Naive thymus-derived CD4-positive, alpha-beta T cell (primary cell): Measurements from ENCODE around the gene ATP6V0A4. TPM values are rescaled to one million over a fixed set of nuclear protein-coding genes. Genes with fewer than 3 reads are reported as not detected.
"Not testable (repeated sequence)": the region's sequence is repeated elsewhere in the genome, so short reads cannot be mapped to it uniquely, and the experiment has no call there.

ENCODE experiments used
- ATAC-seq: fragments of 150-1000 bp; cut with Tn5 transposase; 2 replicates; pipeline ENCODE4 v1.10.0; 2021; ENCODE audit warnings: mild to moderate bottlenecking, moderate library complexity
- CTCF ChIA-PET: fragments of 350-600 bp; sonication (Branson Sonifier 250); formaldehyde crosslinking; loops from one replicate; lab custom pipeline; 2021; ENCODE audit warnings: antibody characterized with exemption; lab: Charles Lee
- POLR2A ChIA-PET: fragments of 350-600 bp; sonication (Branson Sonifier 250); formaldehyde crosslinking; loops from one replicate; lab custom pipeline; 2021; ENCODE audit warnings: antibody characterized with exemption, inconsistent platforms; lab: Charles Lee
- DNase-seq, 9 donors: peaks; one replicate each; pipeline versions ENCODE4 v3.0.0 to v3.0.0-alpha.2; 2020 to 2022; ENCODE audit warnings: mixed read lengths in 1 of 9
- H3K27ac ChIP-seq: one replicate; pipeline ENCODE4 v1.7.0; 2013; ENCODE audit warnings: mild to moderate bottlenecking, low read depth, low read length, moderate library complexity
- H3K27me3 ChIP-seq, 2 donors: one replicate each; pipeline ENCODE4 v1.7.0; 2013; ENCODE audit warnings: low read length in 2 of 2, mild to moderate bottlenecking in 2 of 2, moderate library complexity in 2 of 2; ENCODE audit not compliant: control insufficient read depth in 2 of 2, insufficient read depth in 2 of 2
- H3K36me3 ChIP-seq, 3 experiments: 1 replicate in 2 of 3; 2 replicates in 1 of 3; pipeline ENCODE4 v1.7.0; 2013; ENCODE audit warnings: low read length in 3 of 3, mild to moderate bottlenecking in 3 of 3, moderate library complexity in 1 of 3; ENCODE audit not compliant: insufficient read depth in 3 of 3, control insufficient read depth in 2 of 3
- H3K4me1 ChIP-seq, 2 donors: one replicate each; pipeline ENCODE4 v1.7.0; 2013; ENCODE audit warnings: low read length in 2 of 2, mild to moderate bottlenecking in 2 of 2, moderate library complexity in 1 of 2; ENCODE audit not compliant: control insufficient read depth in 2 of 2, insufficient read depth in 2 of 2
- H3K4me3 ChIP-seq: 2 replicates; pipeline ENCODE4 v1.7.0; 2013; ENCODE audit warnings: mild to moderate bottlenecking, low read length
- H3K9me3 ChIP-seq, 3 experiments: 1 replicate in 2 of 3; 2 replicates in 1 of 3; pipeline ENCODE4 v1.7.0; 2013; ENCODE audit warnings: low read length in 3 of 3; ENCODE audit not compliant: control insufficient read depth in 2 of 3
- H3K27ac Mint-ChIP-seq, 9 donors: one replicate each; pipeline ENCODE4 v1.8.0; 2020 to 2022; ENCODE audit warnings: mixed read lengths in 9 of 9, mild to moderate bottlenecking in 8 of 9, moderate library complexity in 5 of 9, inconsistent platforms in 2 of 9
- H3K27me3 Mint-ChIP-seq, 5 donors: one replicate each; pipeline ENCODE4 v1.8.0; 2021 to 2022; ENCODE audit warnings: mixed read lengths in 5 of 5, mild to moderate bottlenecking in 1 of 5
- H3K36me3 Mint-ChIP-seq, 5 donors: one replicate each; pipeline ENCODE4 v1.8.0; 2020 to 2022; ENCODE audit warnings: mixed read lengths in 5 of 5, mild to moderate bottlenecking in 3 of 5, inconsistent platforms in 1 of 5
- H3K4me1 Mint-ChIP-seq, 7 donors: one replicate each; pipeline ENCODE4 v1.8.0; 2020 to 2022; ENCODE audit warnings: mixed read lengths in 7 of 7, mild to moderate bottlenecking in 3 of 7, inconsistent platforms in 1 of 7
- H3K4me3 Mint-ChIP-seq, 10 donors: one replicate each; pipeline ENCODE4 v1.8.0; 2020 to 2022; ENCODE audit warnings: mild to moderate bottlenecking in 10 of 10, mixed read lengths in 10 of 10, moderate library complexity in 6 of 10, inconsistent platforms in 2 of 10
- H3K9me3 Mint-ChIP-seq, 11 donors: one replicate each; pipeline ENCODE4 v1.8.0; 2020 to 2022; ENCODE audit warnings: mixed read lengths in 11 of 11, mild to moderate bottlenecking in 4 of 11, inconsistent platforms in 1 of 11, moderate library complexity in 1 of 11
- intact Hi-C, 2 donors: fragments of 100-400 bp; cut with micrococcal nuclease; formaldehyde crosslinking; loops; one replicate each; pipeline ENCODE4 v1.15.1; 2023
- polyA plus RNA-seq, 2 donors: library from polyadenylated mRNA; unstranded; fragments of 300-500 nt; fragmentation: Illumina TruSeq; gene quantifications; one replicate each; pipeline ENCODE4 v1.2.3, GENCODE V29; 2021
- total RNA-seq, 6 experiments: library from RNA in 5 of 6; stranded (reverse) in 5 of 6; gene quantifications; 1 replicate in 5 of 6; 2 replicates in 1 of 6; pipeline ENCODE4 v1.2.3 and lab custom pipeline; 2021 to 2026

The ATP6V0A4 gene
- total and polyA plus RNA-seq, 7 experiments from 2014 or later: not detected

GRCh38 chr7:138697535-138698182, 100.3 kb downstream of the ATP6V0A4 start:
- H3K27ac Mint-ChIP-seq: no peak overlapping the region

GRCh38 chr7:138695776-138696175, 102.2 kb downstream of the ATP6V0A4 start:
- H3K4me1 Mint-ChIP-seq, H3K9me3 Mint-ChIP-seq, H3K27me3 ChIP-seq, intact Hi-C loops, CTCF ChIA-PET, H3K4me3 ChIP-seq, DNase-seq, H3K27ac Mint-ChIP-seq, POLR2A ChIA-PET, H3K4me3 Mint-ChIP-seq, H3K36me3 ChIP-seq, H3K9me3 ChIP-seq, H3K27me3 Mint-ChIP-seq, H3K4me1 ChIP-seq, H3K27ac ChIP-seq, ATAC-seq, H3K36me3 Mint-ChIP-seq: not testable (repeated sequence)

More at GRCh38 chr7:138697535-138698182, 100.3 kb downstream of the ATP6V0A4 start:
- H3K36me3 ChIP-seq: no peaks in the 10 kb centered on the region
- Mint-ChIP-seq H3K9me3 (peaks cover 0 to 2% (median 0%) of the 10 kb centered on the region in 11 donors), H3K4me1 (peaks cover 0 to 1% (median 0%) of the 10 kb centered on the region in 7 donors), H3K36me3 (no peaks in the 10 kb centered on the region), H3K27me3 (peaks cover 0 to 10% (median 0%) of the 10 kb centered on the region in 5 donors), H3K4me3 (no peak overlapping the region)
- H3K27ac ChIP-seq: no peak overlapping the region
- no peaks in the 10 kb centered on the region for H3K4me1 ChIP-seq
- no peaks in the 10 kb centered on the region for H3K9me3 ChIP-seq
- ChIA-PET POLR2A (no interaction called here), CTCF (no interaction called here)
- no peak for ATAC-seq
- H3K27me3 ChIP-seq: no peaks in the 10 kb centered on the region
- no peak overlapping the region for H3K4me3 ChIP-seq
- intact Hi-C loops: no loop called here
- no peak for DNase-seq

DNA sequence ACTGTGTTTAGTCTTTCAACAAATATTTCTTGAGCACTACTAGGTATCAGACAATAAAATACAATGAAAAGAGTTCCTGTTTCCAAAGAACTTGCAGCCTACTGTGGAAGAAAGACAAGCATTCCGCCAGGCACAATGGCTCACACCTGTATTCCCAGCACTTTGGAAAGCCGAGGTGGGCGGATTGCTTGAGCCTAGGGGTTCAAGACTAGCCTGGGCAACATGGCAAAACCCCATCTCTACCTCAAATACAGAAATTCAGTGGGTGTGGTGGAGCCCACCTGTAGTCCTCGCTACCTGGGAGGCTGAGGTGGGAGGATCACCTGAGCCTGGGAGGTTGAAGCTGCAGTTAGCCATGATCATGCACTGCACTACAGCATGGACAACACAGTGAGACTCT, 102.9 kb downstream of the ATP6V0A4 start:
- peaks cover 0 to 1% (median 0%) of the 10 kb centered on the region in 7 donors for H3K4me1 Mint-ChIP-seq
- no peak overlapping the region for H3K27ac Mint-ChIP-seq
- peaks cover 0 to 2% (median 0%) of the 10 kb centered on the region in 11 donors for H3K9me3 Mint-ChIP-seq
- H3K27me3 ChIP-seq: no peaks in the 10 kb centered on the region
- no peaks in the 10 kb centered on the region for H3K4me1 ChIP-seq
- no peaks in the 10 kb centered on the region for H3K36me3 ChIP-seq
- no peak overlapping the region for H3K4me3 ChIP-seq
- no peak overlapping the region for H3K4me3 Mint-ChIP-seq
- intact Hi-C loops: no loop called here
- no peaks in the 10 kb centered on the region for H3K36me3 Mint-ChIP-seq
- POLR2A ChIA-PET: no interaction called here
- ATAC-seq (no peak), DNase-seq (no peak)
- H3K27ac ChIP-seq: no peak overlapping the region
- H3K27me3 Mint-ChIP-seq: peaks cover 0 to 7% (median 0%) of the 10 kb centered on the region in 5 donors
- no peaks in the 10 kb centered on the region for H3K9me3 ChIP-seq
- CTCF ChIA-PET: no interaction called here

- H3K27ac ChIP-seq: no peak overlapping the region
- H3K4me1 Mint-ChIP-seq: peaks cover 0 to 1% (median 0%) of the 10 kb centered on the region in 7 donors
- no peaks in the 10 kb centered on the region for H3K27me3 ChIP-seq
- H3K4me3 Mint-ChIP-seq: no peak overlapping the region
- no peaks in the 10 kb centered on the region for H3K36me3 ChIP-seq
- no peak overlapping the region for H3K27ac Mint-ChIP-seq
- no peak overlapping the region for H3K4me3 ChIP-seq
- ATAC-seq (no peak), DNase-seq (no peak)
- CTCF ChIA-PET: no interaction called here
- peaks cover 0 to 3% (median 0%) of the 10 kb centered on the region in 5 donors for H3K27me3 Mint-ChIP-seq
- H3K9me3 Mint-ChIP-seq: peaks cover 0 to 6% (median 0%) of the 10 kb centered on the region in 11 donors
- peaks cover 0 to 7% (median 0%) of the 10 kb centered on the region in 5 donors for H3K36me3 Mint-ChIP-seq
- no peaks in the 10 kb centered on the region for H3K4me1 ChIP-seq
- no peaks in the 10 kb centered on the region for H3K9me3 ChIP-seq
- POLR2A ChIA-PET: no interaction called here
- intact Hi-C loops: no loop called here
Observed at GRCh38 chr7:138691178-138691577, 106.8 kb downstream of the ATP6V0A4 start.

DNA sequence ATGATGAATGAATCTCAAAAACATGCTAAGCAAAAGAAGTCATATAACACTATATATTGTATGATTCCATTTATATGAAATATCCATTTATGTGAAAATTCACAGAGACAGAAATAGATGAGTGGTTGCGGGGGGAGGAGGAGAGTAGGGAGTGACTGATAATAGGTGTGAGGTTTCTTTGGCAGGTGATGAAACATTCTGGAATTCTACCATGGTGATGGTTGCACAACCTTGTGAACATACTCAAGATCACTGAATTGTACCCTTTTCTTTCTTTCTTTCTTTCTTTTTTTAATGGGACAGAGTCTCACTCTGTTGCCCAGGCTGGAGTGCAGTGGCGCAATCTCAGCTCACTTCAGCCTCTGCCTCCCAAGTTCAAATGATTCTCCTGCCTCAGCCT, 107.5 kb downstream of the ATP6V0A4 start:
- H3K4me3 ChIP-seq: no peak overlapping the region
- intact Hi-C loops: no loop called here
- no peaks in the 10 kb centered on the region for H3K4me1 ChIP-seq
- peaks cover 0 to 1% (median 0%) of the 10 kb centered on the region in 7 donors for H3K4me1 Mint-ChIP-seq
- ChIA-PET CTCF (no interaction called here), POLR2A (no interaction called here)
- H3K36me3 ChIP-seq: no peaks in the 10 kb centered on the region
- H3K4me3 Mint-ChIP-seq: no peak overlapping the region
- no peak overlapping the region for H3K27ac Mint-ChIP-seq
- peaks cover 0 to 3% (median 0%) of the 10 kb centered on the region in 5 donors for H3K27me3 Mint-ChIP-seq
- peaks cover 0 to 7% (median 0%) of the 10 kb centered on the region in 5 donors for H3K36me3 Mint-ChIP-seq
- no peaks in the 10 kb centered on the region for H3K9me3 ChIP-seq
- no peaks in the 10 kb centered on the region for H3K27me3 ChIP-seq
- peaks cover 0 to 6% (median 0%) of the 10 kb centered on the region in 11 donors for H3K9me3 Mint-ChIP-seq
- no peak overlapping the region for H3K27ac ChIP-seq
- ATAC-seq: no peak
- no peak for DNase-seq

GRCh38 chr7:138688037-138688436, 110.0 kb downstream of the ATP6V0A4 start:
- CTCF ChIA-PET, H3K9me3 Mint-ChIP-seq, H3K4me1 ChIP-seq, H3K27ac ChIP-seq, DNase-seq, H3K27me3 ChIP-seq, H3K27ac Mint-ChIP-seq, H3K36me3 ChIP-seq, intact Hi-C loops, ATAC-seq, H3K36me3 Mint-ChIP-seq, H3K27me3 Mint-ChIP-seq, H3K4me3 ChIP-seq, POLR2A ChIA-PET, H3K4me1 Mint-ChIP-seq, H3K9me3 ChIP-seq, H3K4me3 Mint-ChIP-seq: not testable (repeated sequence)

DNA sequence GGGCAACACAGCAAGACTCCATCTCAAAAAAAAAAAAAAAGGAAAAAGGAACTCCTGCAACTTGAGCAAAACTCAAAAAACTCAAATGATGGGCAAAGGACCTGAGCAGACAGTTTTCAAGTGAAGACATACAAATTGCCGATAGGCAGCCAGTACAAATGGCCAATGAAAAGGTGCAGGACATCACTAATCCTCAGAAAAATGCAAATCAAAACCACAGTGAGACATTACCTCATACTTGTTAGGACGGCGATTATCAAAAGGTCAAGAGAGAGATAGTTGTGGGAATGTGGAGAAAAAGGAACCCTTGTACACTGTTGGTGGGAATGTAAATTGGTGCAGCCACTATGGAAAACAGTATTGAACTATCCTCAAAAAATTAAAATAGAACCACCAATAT, 113.7 kb downstream of the ATP6V0A4 start:
- CTCF ChIA-PET: no interaction called here
- Mint-ChIP-seq H3K9me3 (peaks cover 0 to 6% (median 0%) of the 10 kb centered on the region in 11 donors), H3K27ac (no peak overlapping the region), H3K4me3 (no peak overlapping the region), H3K4me1 (peaks cover 0 to 6% (median 5%) of the 10 kb centered on the region in 7 donors), H3K27me3 (peaks cover 0 to 3% (median 0%) of the 10 kb centered on the region in 5 donors), H3K36me3 (peaks cover 0 to 7% (median 0%) of the 10 kb centered on the region in 5 donors)
- H3K4me3 ChIP-seq: no peak overlapping the region
- no peaks in the 10 kb centered on the region for H3K4me1 ChIP-seq
- H3K36me3 ChIP-seq: no peaks in the 10 kb centered on the region
- POLR2A ChIA-PET: no interaction called here
- H3K27me3 ChIP-seq: no peaks in the 10 kb centered on the region
- ATAC-seq (no peak), DNase-seq (no peak)
- intact Hi-C loops: no loop called here
- H3K9me3 ChIP-seq: no peaks in the 10 kb centered on the region
- no peak overlapping the region for H3K27ac ChIP-seq
